Colon (tissue), 2 donors: ENCODE measurements around the gene COMMD4.
"Not testable (repeated sequence)": the region's sequence is repeated elsewhere in the genome, so short reads cannot be mapped to it uniquely, and the experiment has no call there.

Experiments
- FAIRE-seq: peaks from 2 replicates; lab custom pipeline; 2012; peaks lifted over from hg19 to GRCh38; lab: Jason Lieb, UNC
- donor health status: control.
- donor health status: control.

COMMD4 gene

DNA sequence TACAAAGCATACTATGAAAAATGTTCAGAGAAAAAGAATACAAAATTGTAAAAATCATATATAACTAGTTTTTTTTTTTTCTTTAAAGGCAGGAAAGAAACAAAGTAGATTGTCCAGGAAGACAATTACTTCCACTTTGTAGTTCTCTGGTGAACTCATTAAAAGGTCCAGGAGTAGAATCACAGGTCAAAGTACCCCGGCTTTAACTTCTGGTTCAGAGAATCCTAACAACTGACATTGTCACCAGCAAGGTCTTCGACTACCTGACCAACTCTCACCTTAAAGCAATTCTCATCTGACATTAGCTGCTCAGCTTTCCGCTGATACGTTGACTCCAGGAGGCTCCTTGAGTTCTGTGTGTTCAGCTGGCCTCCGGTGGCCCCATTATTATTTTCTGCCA is 48.1 kb downstream of the COMMD4 start:
- not testable (repeated sequence) for FAIRE-seq
